Measurements from ENCODE around the gene ASCC2.
"Not testable (repeated sequence)": the region's sequence is repeated elsewhere in the genome, so short reads cannot be mapped to it uniquely, and the experiment has no call there.

Gene ASCC2

DNA sequence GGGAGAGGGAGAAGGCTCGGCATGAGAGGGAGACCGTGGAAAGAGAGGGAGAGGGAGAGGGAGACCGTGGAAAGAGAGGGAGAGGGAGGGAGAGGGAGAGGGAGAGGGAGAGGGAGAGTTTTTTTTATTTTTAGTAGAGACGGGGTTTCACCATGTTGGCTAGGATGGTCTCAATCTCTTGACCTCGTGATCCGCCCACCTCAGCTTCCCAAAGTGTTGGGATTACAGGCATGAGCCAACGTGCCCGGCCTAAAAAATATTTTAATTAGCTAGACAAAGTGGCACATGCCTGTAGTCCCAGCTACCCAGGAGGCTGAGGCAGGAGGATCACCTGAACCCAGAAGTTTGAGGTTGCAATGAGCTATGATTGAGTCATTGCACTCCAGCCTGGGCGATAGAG is 21.0 kb upstream of the ASCC2 start:
- DNase-seq; in situ Hi-C loops (cut with MboI; ENCODE audit: low pct_unique_long_range_greater_than_20kb, low sequenced_read_pairs): not testable (repeated sequence)

DNA sequence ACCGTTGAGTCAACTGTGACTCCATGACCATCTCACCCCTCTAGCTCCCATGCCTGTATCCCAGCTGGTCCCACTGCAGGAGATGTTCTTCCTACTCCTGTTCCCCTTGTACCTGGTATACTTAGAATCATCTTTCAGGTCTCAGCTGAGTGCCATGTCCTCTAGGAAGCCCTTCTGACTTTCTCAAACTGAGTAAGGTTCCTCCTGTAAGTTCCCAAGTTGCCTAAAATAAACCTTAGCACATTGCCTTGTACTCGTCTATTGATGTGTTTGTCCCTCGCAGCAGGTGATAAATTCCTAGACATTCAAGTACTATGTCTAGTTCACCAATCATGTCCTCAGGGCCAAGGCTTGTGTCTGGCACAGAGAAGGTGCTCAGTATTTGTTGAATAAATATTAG is 18.4 kb upstream of the ASCC2 start:
- in situ Hi-C loops (cut with MboI; ENCODE audit: low pct_unique_long_range_greater_than_20kb, low sequenced_read_pairs) = no loop called here
- DNase-seq = no peak

DNA sequence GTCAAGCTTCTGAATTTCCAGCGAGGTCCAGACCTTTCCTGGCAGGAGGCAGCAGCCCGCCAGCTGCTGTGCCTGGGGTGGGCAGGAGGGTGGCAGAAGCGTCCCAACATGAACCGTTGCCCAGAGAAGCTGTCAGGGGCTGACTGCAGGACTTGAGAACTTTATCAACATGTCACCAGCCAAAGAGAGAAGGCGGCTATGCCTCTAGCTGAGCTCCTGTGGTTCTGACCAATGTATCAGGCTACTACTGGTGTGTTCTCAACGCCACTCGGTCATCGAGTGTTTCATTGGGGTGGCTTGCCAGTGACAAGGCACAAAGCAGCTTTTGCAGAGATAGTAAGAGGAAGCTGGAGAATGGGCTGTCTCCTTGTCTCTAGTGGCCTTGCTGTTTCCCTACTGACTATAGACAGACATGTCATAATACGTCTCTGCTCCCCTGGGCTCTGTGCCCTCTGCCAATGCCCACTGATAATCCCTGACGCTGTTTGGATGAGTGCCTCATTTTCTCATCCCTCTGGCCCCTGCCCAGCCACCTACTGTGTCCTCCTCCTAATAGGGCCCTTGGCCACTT is 17.6 kb upstream of the ASCC2 start:
- DNase-seq = no peak
- in situ Hi-C loops (cut with MboI; ENCODE audit: low pct_unique_long_range_greater_than_20kb, low sequenced_read_pairs) = no loop called here

DNA sequence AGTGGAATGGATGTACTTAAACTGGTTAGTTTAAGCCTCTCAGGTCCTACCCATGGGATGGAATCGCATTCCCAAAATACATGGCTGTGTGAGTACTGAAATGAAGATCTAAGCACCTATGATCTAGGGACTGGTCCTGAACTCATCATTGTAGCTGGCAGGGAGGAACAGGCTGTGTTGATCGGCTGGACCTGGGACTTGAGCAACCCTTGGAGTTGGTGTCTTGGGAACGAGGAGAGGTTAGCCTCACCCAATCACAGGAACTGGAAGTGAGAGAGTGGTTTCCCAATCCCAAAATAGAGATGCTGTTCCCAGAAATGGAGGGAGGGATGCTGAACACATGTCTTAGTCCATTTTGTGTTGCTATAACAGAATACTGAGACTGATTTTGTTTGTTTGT is 16.4 kb upstream of the ASCC2 start:
- in situ Hi-C loops (cut with MboI; ENCODE audit: low pct_unique_long_range_greater_than_20kb, low sequenced_read_pairs) = no loop called here
- DNase-seq = no peak

DNA sequence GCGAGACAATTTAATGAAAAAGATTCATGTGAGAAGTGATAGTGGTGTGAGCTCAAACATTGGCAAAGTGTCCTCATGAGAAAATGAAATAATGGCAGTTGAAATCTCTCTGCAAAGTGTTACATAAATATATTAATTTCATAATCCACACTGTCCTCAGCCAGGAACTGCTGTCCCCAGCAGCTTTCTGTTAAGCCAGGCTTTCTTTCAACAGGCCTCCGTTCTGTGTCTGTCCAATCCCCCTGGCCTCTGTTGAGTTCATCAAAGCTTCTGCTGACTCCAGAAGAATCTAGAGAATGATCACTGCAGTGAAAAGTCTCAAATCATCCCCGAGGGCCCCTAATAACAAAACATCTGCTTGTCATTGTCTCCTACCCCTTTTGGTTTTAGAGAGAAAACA is 10.0 kb upstream of the ASCC2 start:
- DNase-seq = no peak
- in situ Hi-C loops (cut with MboI; ENCODE audit: low pct_unique_long_range_greater_than_20kb, low sequenced_read_pairs) = no loop called here

DNA sequence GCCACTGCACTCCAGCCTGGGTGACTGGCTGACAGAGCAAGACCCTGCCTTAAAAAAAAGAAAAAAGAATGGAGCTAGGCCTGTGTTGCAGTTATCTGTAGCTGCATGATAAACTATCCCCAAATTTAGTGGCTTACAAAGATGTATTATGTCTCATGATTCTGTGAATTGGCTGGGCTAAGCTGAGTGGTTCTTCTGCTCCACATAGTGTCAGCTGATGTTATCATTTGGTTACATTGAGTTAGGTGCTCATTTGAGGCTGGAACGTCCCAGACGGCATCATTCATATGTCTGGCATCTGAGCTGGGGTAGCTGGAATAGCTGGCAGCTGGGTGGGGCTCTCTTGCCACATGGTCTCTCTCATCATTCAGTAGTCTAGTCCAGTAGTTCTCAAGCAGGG is 8.2 kb upstream of the ASCC2 start:
- in situ Hi-C loops (cut with MboI; ENCODE audit: low pct_unique_long_range_greater_than_20kb, low sequenced_read_pairs) = no loop called here
- DNase-seq = no peak

DNA sequence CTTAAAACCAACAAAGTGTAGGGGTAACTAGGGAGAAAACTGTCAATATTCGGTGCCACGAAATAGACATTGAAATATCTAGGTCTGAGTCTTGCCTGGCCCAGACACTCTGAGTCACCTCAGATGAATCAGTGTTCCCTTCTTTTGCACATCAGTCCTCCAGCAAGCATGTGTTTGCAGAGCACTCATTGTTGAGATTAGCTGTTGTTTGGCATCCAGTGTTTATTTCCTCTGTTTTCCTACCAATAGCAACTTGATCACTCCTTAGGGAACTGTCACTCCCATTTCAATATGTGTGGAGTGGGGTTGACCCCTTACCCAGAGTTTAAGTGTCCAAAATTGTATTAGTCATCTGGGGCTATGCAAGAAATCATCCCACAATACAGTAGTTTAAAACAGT is 4.7 kb upstream of the ASCC2 start:
- in situ Hi-C loops (cut with MboI; ENCODE audit: low pct_unique_long_range_greater_than_20kb, low sequenced_read_pairs) = no loop called here
- DNase-seq = no peak

DNA sequence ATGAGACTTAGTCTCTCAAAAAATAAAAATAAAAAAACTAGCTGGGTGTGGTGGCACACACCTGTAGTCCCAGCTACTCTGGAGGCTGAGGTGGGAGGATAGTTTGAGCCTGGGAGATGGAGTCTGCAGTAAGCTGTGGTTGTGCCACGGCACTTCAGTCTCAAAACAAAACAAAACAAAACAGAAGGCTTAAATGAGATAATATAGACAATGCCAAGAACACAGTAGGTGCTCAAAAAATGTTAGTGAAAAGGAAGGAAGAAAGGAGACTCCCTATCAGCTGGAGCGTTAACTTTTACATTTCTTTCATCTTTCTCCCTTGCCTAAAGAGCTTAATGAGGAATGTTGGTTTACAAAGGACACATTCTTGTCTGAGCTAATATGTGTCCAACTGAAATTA is 4.1 kb upstream of the ASCC2 start:
- in situ Hi-C loops (cut with MboI; ENCODE audit: low pct_unique_long_range_greater_than_20kb, low sequenced_read_pairs) = no loop called here
- no peak for DNase-seq

DNA sequence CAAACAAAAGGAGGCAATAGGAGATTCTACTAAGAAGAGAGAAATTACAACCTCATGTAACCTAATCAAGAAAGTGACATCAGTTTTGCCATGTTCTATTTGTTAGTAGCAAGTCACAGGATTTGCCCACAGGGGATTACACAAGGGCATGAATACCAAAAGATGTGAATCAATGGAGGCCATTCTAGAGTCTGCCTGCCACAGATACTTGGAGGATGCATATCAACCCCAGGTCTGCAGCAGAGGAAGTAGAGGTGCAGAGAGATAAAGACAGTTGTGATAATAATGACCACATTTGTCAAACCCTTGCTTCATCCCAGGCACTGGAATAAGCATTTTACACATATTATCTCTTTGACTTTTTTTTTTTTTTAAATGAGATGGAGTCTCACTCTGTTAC is 2.4 kb upstream of the ASCC2 start:
- in situ Hi-C loops (cut with MboI; ENCODE audit: low pct_unique_long_range_greater_than_20kb, low sequenced_read_pairs) = no loop called here
- DNase-seq = peak; percentile 41

DNA sequence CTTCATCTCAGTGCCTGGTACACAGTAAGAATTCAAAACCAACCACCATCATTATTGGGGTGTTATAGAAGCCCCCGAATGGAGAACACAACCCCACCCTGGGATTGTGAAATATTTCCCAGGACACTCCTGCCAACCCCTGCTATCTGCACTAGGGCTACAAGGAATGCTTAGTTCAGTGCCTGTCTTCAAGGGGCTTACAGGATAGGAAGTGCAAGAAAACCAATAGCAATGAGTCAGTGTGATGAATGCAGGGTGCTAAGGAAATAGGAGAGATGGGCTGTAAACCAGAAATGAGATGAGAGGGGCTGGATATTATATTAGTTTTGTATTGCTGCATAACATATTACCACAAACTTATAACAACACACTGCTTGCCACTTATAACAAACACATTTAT is 965 bp upstream of the ASCC2 start:
- no peak for DNase-seq
- in situ Hi-C loops (cut with MboI; ENCODE audit: low pct_unique_long_range_greater_than_20kb, low sequenced_read_pairs) = no loop called here

DNA sequence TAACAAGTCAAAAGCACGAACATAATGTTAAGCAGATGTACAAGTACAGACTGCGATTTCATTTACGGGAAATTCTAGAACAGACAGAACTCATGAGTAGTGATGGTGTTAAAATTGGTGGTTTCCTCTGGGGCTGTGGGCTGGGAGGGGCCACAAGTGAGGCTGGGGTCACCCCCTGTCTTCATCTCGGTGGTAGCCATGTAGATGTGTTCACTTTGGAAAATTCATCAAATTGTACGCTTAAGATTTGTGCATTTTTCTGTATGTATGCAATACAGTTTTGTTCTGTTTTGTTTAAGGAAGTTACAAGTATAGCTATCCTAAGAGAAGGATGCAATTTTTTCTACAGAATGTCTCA is 504 bp upstream of the ASCC2 start:
- no peak for DNase-seq
- in situ Hi-C loops (cut with MboI; ENCODE audit: low pct_unique_long_range_greater_than_20kb, low sequenced_read_pairs) = no loop called here

DNA sequence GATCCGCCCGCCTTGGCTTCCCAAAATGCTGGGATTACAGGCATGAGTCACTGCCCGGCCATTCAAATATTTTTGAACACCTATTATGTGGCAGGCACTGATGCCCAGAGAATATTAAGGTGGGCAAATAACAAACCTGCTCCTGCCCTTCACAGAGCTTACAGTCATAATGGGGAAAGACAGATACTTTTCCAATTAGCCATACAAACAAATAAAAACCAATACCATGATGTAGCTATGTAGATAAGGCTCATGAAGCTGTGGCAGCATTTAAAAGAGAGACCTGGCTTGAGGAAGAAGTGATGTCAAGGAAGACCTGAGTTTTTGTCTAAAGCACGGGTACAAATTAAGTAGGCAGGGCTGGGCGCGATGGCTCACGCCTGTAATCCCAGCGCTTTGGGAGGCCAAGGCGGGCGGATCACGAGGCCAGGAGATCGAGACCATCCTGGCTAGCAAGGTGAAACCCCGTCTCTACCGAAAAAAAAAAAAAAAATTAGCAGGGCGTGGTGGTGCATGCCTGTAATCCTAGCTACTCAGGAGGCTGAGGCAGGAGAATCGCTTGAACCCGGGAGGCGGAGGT is 1.2 kb downstream of the ASCC2 start:
- in situ Hi-C loops (cut with MboI; ENCODE audit: low pct_unique_long_range_greater_than_20kb, low sequenced_read_pairs); DNase-seq: not testable (repeated sequence)

DNA sequence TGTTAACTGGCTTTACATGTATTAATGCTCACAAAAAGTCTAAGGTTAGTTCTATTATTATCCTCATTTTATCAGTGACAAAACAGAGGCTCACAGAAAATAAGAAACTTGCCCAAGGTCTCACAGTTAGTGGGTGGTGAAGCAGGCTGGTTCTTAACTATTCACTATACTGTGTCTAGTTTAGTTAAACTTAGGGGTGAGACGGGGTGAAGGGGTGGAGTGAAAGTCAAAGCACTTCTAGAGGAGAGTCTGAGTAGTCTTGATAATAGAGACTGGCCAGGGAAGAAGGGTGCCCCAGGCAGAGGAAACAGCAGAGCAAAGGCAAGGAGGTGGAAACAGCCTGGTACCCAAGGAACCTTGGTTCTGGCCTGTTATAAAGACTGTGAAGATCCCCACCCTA is 4.0 kb downstream of the ASCC2 start:
- no peak for DNase-seq
- in situ Hi-C loops (cut with MboI; ENCODE audit: low pct_unique_long_range_greater_than_20kb, low sequenced_read_pairs) = no loop called here

DNA sequence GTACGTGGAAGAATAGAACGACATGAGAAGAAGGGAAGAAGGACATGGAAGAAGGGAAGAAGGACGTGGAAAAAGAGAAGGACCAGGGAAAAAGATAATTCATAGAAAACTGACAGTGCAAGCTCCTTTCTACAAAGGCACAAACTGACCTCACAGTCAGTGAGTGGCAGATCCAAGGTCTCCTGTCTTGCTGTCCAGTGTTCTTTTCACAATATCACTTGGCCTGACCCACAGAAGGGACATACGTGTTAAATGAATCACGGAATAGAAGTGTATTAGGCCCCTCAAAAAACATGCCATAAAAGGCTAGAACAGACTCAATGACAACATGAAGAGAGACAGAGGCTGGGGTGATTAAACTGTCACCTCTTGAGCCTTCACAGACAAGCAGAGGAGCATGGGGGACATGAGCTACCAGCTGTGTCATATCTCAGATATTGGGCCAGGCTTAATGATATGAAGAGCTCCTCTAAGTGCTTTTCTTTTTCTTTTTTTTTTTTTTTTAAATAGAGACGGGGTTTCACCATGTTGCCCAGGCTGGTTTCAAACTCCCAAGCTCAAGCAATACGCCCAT is 4.6 kb downstream of the ASCC2 start:
- no peak for DNase-seq
- in situ Hi-C loops (cut with MboI; ENCODE audit: low pct_unique_long_range_greater_than_20kb, low sequenced_read_pairs) = no loop called here

DNA sequence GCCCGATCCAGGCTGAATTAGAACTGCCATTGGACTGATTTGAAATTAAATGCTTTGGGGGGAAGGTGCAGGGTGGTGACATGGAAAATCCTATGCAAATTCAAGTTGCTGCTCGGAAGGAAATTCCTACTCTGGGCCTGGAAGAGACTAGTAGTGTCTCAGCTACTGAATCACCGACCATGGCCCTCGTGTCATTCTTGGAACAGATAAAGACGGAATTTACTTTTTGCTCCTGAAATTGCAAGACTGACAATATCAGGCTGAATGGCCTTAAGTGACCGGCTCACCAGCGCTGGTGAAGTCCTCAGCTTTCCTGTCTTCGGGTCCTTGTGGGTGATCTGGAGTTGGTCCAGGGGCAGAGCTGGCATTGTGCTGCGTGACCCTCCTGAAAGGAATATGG is 6.1 kb downstream of the ASCC2 start:
- in situ Hi-C loops (cut with MboI; ENCODE audit: low pct_unique_long_range_greater_than_20kb, low sequenced_read_pairs) = no loop called here
- no peak for DNase-seq

DNA sequence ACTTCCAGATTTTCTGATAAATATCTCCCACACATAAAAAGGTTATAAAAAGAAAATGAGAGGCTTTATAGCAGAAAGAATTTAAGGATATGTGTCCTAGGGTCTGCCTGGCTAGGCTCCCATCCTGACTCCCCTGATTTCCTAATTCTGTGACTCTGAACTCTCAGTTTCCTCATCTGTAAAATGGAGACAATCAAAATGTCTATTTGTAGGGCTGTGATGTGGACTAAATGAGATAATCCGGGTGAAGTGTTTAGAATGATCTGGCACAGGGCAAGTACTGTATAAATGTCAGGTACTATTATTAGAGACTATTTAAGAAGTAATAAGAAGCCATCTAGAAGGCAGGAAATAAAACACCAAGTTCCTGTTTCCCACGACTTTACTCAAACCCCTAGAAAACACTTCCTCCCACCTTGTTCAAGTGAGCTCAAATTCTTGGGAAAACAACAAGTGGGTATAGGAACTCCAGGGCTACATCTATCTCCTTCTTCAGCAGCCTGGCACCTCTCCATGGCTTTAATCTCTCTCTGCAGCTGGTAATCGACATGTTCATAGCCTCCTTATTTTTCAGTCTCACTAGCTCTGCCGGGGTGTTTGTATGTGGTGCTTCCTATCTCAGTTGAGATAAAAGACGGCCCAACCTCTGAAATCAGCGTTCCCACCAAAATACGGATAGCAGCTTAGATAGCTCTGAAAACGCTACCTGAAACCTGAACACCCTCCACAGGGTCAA is 6.7 kb downstream of the ASCC2 start:
- no peak for DNase-seq
- in situ Hi-C loops (cut with MboI; ENCODE audit: low pct_unique_long_range_greater_than_20kb, low sequenced_read_pairs) = no loop called here

DNA sequence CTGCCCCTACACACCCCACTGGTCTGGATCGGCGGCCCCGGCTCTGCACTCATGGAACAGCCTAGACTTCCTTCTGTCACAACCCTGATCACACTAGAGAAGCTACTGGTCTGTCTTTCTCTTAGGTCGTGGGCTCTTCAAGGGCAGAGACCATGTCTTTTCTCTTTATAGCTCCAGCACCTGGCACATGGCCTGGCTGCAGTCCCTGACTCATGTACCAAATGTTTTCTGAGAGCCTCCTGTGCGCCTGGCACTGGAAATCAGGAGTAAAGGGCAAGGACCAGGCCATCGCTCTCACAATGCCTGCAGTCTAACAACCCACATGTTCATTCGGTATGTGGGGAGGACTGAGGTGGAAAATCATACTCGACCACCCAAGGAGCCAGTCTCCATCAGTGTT is 7.5 kb downstream of the ASCC2 start:
- DNase-seq = no peak
- in situ Hi-C loops (cut with MboI; ENCODE audit: low pct_unique_long_range_greater_than_20kb, low sequenced_read_pairs) = no loop called here

DNA sequence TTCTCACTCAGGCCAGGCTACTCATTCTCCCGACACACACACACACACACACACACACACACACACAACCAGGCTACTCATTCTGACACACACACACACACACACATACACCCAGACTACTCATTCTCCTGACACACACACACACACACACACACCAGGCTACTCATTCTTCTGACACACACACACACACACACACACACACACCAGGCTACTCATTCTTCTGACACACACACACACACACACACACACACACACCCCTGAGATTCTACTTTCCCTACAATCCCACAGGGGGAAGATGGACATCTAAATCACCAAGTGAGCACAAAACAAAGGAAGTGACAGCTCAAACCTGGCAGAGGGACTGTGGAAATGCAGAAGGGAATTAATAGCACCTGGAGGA is 10.3 kb downstream of the ASCC2 start:
- DNase-seq; in situ Hi-C loops (cut with MboI; ENCODE audit: low pct_unique_long_range_greater_than_20kb, low sequenced_read_pairs): not testable (repeated sequence)

DNA sequence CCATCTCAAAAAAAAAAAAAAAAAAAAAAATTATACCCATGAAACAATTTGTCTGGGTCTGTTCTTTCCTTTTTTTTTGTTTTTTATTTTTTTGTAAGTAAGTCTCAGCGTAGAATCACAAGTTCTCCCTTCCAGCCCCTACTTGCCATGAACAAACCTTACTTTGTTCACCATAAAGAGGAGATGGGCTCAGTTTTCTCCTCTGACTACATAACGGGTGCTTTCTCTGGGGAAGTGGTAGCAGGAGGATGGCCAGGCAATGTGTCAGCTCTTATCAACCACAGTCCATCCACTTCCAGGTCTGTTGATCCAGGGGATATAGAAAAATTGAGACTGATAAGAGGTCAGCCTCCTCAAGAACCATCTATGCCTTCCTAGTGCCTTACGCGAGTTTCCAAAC is 11.0 kb downstream of the ASCC2 start:
- no peak for DNase-seq
- in situ Hi-C loops (cut with MboI; ENCODE audit: low pct_unique_long_range_greater_than_20kb, low sequenced_read_pairs) = no loop called here

DNA sequence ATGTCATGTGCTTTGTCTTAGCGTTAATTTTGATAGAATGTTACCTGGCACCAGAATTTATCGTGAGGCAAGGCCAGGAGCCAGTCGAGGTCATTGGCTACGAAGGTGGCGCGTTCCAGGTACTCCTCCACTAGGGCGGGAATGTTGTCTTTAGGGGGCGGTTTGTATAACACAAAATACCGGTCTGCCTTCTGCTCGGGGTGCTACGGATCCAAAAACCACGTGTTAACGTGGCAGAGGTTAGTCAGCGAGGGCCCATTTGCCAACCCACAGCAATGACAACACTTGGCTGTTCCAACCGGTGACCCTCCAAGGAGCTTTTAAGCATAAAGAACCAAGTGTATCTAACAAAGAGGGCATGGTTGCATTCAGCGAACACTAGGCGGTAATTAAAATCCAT is 12.5 kb downstream of the ASCC2 start:
- DNase-seq = no peak
- in situ Hi-C loops (cut with MboI; ENCODE audit: low pct_unique_long_range_greater_than_20kb, low sequenced_read_pairs) = no loop called here

DNA sequence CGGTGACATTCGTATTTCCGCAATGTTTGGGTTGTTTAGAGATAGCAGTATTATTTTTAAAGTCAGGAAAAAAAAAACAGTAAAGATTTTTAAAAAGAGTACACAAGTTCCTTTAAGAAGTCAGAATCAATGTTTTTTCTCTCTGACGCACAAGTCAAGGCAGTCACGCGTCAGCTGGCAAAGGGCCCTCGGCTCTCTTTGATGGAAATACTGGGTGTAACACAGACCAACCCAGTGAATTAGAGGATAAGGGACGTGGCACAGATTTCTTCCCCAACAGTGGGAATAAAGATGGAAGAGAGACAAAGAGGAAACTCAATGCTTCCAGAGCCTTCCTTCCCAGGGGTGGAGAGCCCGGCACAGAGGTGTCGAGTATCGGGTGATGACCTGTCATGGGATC is 13.4 kb downstream of the ASCC2 start:
- in situ Hi-C loops (cut with MboI; ENCODE audit: low pct_unique_long_range_greater_than_20kb, low sequenced_read_pairs) = no loop called here
- no peak for DNase-seq

All from KBM-7 (cell line).